GM18526 (cell line): ENCODE results near the gene SCMH1.

Experiments
- POLR2A ChIP-seq: IDR thresholded peaks from 3 replicates; pipeline ENCODE4 v1.6.1; 2011; ENCODE audit not compliant: insufficient read length; ENCODE audit errors: extremely low read depth

Gene SCMH1

GRCh38 chr1:40988280-40988679 is 253.8 kb downstream of the SCMH1 start:
- no peak for TF ChIP-seq POLR2A

DNA sequence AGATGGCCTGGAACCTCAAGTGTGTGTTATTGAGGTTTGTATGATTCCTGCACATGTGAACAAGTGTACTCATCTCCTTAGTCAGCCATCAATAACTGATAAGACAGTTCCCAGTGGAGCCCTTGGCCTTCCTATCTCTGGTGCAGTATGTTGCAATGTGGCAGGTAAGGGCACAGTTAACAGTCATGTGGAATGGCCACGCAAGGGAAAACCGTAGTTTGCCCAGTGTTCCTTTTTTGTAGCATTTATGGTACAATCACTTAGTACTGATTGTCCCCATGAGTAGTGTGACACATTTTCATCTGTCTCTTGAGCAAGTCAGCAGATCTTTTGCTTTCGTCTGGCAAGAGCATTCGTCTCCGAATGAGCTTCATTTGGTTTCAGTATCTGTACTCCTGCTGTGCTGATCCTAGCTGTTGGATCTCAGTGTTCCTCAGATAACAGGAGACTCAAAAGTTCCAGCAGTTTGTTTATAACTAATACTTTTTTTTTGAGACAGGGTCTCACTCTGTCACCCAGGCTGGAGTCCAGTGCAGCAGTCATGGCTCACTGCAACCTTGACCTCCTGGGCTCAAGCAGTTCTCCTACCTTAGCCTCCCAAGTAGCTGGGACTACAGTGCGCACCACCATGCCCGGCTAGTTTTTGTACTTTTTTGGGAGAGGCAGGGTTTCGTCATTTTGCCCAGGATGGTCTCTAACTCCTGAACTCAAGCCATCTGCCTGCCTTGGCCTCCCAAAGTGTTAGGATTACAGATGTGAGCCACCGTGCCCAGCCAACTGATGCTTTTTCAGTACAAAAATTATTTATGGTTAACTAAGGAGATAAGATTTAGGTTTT is 254.4 kb downstream of the SCMH1 start:
- TF ChIP-seq POLR2A, result no peak

- TF ChIP-seq POLR2A, result no peak
These were observed 255.2 kb downstream of the SCMH1 start for GRCh38 chr1:40986956-40987355.

DNA sequence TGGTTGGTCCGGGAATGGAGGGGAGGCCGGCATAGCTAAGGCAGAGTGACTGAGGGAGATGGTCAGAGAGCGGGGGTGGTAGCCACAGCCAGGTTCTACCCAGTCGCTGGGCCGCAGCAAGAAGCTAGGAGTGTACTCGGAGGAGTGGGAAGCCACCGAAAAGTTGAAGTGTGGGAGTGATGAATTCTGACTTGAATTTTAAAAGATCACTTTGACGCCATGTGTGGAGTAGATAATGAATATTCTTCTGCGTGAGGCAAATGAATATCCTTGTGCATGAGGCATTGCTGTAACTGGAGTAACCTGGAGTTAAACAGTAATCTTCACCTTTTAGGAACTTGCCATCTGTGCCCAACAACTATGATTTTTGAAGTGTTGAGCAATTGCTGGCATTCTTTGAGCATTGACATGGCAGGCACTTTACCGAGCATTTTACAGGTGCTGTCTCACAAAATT is 255.8 kb downstream of the SCMH1 start:
- TF ChIP-seq POLR2A, result no peak

DNA sequence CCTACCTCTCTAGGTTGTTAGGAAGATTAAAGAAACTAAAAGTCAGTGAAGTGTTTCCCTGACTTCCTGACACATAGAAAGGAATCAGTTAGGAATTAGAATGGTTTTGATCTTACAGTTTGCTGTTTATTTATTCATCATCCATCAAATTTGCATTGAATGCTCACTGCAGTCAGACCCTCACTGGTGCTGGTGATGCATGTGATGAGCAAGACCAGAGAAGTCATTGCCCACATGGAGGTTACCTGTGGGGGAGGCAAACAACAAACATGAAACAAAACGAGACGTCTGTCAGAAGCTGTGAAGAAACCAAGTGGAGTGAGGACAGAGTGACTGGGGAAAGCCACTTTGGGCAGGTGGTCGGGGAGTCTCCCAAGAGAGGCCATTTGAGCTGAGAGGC is 256.2 kb downstream of the SCMH1 start:
- no peak for TF ChIP-seq POLR2A

GRCh38 chr1:40985161-40985560 is 256.9 kb downstream of the SCMH1 start:
- no peak for TF ChIP-seq POLR2A

DNA sequence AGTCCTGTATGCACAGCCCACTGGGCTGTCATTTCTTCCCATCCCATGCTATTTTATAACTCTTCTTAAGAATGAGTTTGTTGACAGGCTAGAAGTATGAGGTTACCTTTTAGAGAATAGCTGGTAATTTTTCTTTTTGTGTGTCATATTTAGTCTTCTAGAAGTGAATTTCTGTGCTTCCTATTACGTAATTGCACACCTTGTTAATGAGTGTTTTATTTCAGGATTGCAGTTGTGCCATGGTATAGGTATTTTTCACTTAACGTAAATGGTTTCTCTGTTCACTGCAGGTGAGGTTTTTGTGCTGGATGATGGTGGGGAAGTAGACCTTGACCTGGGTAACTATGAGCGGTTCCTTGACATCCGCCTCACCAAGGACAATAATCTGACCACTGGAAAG is 257.6 kb downstream of the SCMH1 start:
- TF ChIP-seq POLR2A, result no peak

- no peak for TF ChIP-seq POLR2A
These were observed 258.0 kb downstream of the SCMH1 start for GRCh38 chr1:40984066-40984465.

- TF ChIP-seq POLR2A, result no peak
These were observed 258.8 kb downstream of the SCMH1 start for GRCh38 chr1:40983286-40983685.

DNA sequence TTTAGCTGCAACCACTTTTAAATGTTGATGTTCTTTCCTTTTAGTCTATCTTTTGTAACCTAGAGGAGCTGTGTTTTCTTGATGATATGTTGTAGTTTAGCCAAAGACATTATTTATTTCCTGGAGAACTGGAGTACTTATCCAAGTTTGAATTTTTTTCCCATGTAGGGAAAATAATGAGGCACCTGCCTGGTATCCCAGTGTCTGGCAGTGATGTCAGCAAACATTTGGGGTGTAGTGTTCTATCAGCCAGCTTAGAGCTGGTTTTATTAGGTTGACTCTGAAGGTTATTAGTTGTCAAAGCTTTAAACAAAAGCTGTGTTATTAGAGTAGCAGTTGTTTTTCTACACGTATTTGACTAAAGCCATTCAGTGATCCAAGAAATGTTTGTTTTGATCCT is 259.4 kb downstream of the SCMH1 start:
- TF ChIP-seq POLR2A, result no peak

DNA sequence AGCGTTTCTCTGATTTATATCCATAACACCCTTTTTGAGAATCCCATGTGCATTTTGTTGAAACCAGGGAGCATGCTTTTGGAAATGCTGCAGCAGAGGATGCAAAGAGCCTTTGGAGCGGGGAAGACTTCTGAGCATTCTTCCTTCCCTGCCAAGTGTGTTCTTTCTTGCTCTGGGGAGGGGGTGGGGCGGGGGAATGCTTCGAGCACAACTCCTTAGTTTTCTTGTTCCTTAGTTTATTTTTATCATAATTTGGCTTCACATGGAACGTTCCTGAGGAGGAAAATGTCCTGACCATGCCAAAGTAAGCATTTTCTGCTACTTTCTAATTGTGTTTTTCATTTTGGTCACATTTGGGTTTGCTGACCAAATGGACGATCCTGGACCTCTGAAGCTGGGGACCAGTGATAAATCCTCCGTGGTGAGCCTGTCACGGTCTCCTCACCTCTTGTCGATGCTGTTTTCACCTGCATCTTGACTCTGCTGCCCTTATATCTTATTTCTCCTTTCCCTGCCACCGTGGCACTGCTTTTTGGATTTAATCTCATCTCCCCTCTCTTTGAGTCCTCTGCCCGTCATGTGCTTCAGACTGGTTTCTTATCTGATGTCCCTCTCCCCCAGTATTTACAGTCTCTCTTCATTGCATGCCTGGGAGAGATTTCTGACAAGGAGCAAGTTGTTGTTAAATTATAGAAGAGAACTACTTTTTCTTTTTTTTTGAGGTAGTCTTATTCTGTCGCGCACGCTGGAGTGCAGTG is 260.2 kb downstream of the SCMH1 start:
- no peak for TF ChIP-seq POLR2A

GRCh38 chr1:40980453-40981121 is 261.5 kb downstream of the SCMH1 start:
- TF ChIP-seq POLR2A, result no peak

- TF ChIP-seq POLR2A, result no peak
These were observed 262.0 kb downstream of the SCMH1 start for GRCh38 chr1:40980068-40980452.

DNA sequence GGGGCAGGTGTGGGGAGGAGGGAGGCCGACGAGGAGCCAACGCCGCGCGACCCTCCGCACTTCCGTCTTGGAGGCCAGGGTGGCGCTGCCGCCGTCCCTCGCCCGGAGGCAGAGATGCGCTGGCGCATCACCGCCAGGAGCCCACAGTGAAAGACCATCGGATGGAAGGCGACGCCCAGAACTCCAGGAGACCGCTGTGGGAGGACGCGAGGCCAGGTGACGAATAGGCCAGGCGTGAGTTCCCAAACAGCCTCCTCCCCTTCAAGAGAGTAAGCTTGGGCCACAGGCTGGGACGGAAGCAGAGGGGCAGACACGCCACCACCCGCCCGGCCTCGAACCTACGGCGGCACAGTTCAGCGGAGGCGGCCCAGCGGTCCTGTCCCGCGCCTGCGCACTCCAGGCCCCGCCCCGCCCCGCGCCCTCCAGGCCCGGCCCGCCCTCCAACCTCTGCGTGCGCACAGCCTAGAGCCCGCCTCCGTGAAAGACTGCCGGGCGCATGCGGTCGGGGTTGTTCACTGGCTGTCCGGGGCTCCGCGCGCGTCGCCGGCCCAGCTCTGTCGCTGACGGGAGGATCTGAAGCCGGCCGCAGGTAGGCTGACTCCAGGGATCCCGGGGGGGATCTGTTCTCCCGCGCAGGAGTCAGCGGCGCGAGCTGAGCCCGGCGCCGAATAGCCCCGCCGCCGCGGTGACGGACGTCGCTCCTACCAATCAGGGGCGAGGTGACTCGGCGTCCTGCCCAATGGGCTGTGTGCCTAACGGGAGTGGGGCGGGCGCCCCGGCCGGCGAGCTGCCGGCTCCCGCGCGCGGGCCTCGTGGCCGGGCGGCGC is 262.7 kb downstream of the SCMH1 start, which contains the start of gene CTPS1:
TSS of gene CTPS1 (plus strand) at position 456 of the 827 bp plus-strand sequence. CDS start 3,595 bp downstream, outside the sequence.
- peak; percentile 87 for TF ChIP-seq POLR2A

DNA sequence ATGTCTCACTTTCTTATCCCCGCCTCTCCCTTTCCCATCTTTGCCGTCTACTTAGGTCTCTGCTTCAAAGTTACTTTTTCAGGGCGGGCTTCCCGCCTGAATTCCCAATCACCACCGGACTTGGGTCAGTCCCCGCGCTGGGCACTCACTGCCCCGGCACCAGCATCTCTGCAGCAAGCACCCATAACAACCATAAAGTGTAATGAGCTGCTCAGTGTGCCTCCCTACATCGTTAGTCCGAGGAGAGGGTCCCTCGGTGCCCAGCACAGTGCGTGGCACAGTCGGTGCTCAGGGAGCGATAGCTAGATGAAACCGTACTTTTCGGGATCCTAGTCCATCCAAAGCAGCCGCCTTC is 263.2 kb downstream of the SCMH1 start:
- no peak for TF ChIP-seq POLR2A
